Measurements from ENCODE around the gene ST8SIA2. TPM values are rescaled to one million over a fixed set of nuclear protein-coding genes. Genes with fewer than 3 reads are reported as not detected.
A peak's percentile ranks its signal among the peaks of the same experiment; 100 is the strongest.

ST8SIA2 gene, protein sequence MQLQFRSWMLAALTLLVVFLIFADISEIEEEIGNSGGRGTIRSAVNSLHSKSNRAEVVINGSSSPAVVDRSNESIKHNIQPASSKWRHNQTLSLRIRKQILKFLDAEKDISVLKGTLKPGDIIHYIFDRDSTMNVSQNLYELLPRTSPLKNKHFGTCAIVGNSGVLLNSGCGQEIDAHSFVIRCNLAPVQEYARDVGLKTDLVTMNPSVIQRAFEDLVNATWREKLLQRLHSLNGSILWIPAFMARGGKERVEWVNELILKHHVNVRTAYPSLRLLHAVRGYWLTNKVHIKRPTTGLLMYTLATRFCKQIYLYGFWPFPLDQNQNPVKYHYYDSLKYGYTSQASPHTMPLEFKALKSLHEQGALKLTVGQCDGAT
- 0.27 TPM for total RNA-seq

GRCh38 chr15:92393071-92393979 lies at the start of gene ST8SIA2:
ST8SIA2 (plus strand) TSS chr15:92393881; CDS start chr15:92394065, 184 bp downstream.
- no peak for DNase-seq (ENCODE audit: low read depth in 2 of 3, low spot score in 2 of 3)

GRCh38 chr15:92343924-92344643 lies 49.6 kb upstream of the ST8SIA2 start:
- no peak for DNase-seq (ENCODE audit: low read depth in 2 of 3, low spot score in 2 of 3)

DNA sequence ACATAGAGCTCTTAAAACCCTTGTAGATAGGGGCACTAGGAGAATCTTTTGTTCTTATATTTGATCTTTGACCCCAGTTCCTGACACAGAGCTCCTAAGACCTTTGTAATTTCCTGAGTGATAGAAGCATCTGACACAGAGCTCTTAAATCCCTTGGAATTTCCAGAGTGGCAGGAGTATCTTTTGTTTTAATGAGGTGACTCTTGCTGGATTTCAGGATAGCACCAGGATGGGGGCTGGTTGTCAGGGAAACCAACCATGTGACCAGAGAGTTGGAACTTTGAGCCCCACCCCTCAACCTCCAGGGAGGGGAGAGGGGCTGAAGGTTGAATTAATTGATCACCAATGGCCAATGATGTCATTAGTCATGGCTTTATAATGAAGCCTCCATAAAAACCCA lies 47.6 kb upstream of the ST8SIA2 start:
- no peak for DNase-seq (ENCODE audit: low read depth in 2 of 3, low spot score in 2 of 3)

DNA sequence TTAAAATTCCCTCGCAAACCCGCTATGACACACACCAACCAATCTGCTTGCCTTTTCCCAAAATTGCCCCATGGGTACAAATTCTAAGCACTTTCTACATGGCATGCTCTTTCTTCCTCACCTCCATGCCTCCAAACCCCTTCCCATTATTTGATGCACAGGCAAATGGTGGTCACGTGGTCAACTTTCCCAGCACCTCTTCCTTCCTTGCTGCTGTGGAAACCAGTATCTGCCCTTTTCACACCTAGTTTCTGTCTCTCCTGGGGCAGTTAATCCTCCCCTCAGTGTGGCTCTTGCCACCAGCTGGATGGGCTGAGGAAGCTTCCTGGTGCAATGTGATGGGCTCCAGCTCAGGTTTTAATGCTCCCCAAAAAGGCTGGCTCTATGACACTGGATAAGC lies 38.4 kb upstream of the ST8SIA2 start:
- no peak for DNase-seq (ENCODE audit: low read depth in 2 of 3, low spot score in 2 of 3)

- no peak for DNase-seq (ENCODE audit: low read depth in 2 of 3, low spot score in 2 of 3)
These were observed 32.2 kb upstream of the ST8SIA2 start for GRCh38 chr15:92361321-92362000.

- DNase-seq (ENCODE audit: low read depth in 2 of 3, low spot score in 2 of 3), result no peak
These were observed 31.7 kb upstream of the ST8SIA2 start for GRCh38 chr15:92362001-92362350.

- no peak for DNase-seq (ENCODE audit: low read depth in 2 of 3, low spot score in 2 of 3)
These were observed 28.6 kb upstream of the ST8SIA2 start for GRCh38 chr15:92365084-92365483.

DNA sequence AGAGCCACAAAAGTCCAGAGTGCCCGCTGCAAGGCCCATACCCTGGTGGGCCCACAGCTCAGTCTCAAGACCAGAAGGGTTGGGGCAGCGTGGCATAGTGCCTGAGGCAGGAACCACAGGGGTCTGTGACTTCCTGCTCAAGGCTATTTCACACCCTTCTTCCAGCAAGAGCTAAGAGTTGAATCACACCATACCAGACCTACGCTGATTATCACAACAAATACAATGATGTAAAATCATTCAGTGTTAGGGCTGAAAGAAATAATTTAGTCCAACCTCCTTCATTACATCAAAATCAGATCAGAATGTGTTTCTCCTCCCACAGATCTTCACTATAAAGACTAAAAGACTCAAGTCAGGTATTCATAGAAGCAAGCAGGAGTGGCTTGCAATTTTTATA lies 27.8 kb upstream of the ST8SIA2 start:
- no peak for DNase-seq (ENCODE audit: low read depth in 2 of 3, low spot score in 2 of 3)

- DNase-seq (ENCODE audit: low read depth in 2 of 3, low spot score in 2 of 3), result no peak
These were observed 27.3 kb upstream of the ST8SIA2 start for GRCh38 chr15:92366381-92366780.

- DNase-seq (ENCODE audit: low read depth in 2 of 3, low spot score in 2 of 3), result no peak
These were observed 18.6 kb upstream of the ST8SIA2 start for GRCh38 chr15:92375057-92375456.

DNA sequence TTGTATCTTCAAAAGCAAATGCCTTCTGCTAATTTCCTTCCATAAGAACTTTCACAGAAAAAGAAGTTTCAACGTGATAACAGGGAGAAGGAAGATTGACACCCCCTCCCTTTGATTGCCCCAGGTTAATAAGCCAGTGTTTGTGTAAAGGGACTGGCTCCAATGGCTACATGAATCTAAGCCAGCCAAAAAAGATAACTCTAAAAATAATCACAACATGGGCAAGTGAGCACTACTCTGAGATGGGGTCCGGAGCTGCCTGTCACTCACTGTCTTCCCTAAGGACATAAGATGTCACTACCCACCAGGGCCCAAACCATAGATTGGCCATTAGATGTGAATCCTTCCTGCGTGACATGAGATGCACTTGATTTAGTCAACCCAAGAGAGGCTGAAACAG lies 17.6 kb upstream of the ST8SIA2 start:
- no peak for DNase-seq (ENCODE audit: low read depth in 2 of 3, low spot score in 2 of 3)

- DNase-seq (ENCODE audit: low read depth in 2 of 3, low spot score in 2 of 3), result no peak
These were observed 16.4 kb upstream of the ST8SIA2 start for GRCh38 chr15:92377083-92377789.

- DNase-seq (ENCODE audit: low read depth in 2 of 3, low spot score in 2 of 3), result peak in 1 of 3 donors; percentile 13
These were observed 10.0 kb upstream of the ST8SIA2 start for GRCh38 chr15:92383519-92384324.

- no peak for DNase-seq (ENCODE audit: low read depth in 2 of 3, low spot score in 2 of 3)
These were observed 9.3 kb upstream of the ST8SIA2 start for GRCh38 chr15:92384381-92384780.

- DNase-seq (ENCODE audit: low read depth in 2 of 3, low spot score in 2 of 3), result no peak
These were observed 8.6 kb upstream of the ST8SIA2 start for GRCh38 chr15:92385096-92385495.

DNA sequence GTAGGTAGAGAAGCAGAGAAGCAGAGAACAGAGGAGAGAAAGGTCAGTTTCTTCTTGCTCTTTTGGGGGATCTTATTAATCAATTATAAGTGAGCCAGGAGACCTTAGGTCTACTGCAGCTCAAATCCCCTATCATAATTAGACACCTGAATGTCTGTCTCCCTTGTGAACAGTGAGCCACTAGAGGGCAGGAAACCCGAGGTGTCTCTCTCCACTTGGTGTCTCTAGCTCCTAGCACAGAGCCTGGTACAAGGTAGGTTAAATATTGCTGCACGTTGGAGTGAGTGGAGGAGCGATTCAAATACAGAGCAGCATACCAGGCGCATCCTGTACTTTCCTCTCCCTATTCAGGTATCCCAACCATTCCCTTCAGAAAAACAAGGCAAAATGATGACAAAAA lies 2.0 kb upstream of the ST8SIA2 start:
- peak in 2 of 3 donors; percentile 25 to 60 for DNase-seq (ENCODE audit: low read depth in 2 of 3, low spot score in 2 of 3)

DNA sequence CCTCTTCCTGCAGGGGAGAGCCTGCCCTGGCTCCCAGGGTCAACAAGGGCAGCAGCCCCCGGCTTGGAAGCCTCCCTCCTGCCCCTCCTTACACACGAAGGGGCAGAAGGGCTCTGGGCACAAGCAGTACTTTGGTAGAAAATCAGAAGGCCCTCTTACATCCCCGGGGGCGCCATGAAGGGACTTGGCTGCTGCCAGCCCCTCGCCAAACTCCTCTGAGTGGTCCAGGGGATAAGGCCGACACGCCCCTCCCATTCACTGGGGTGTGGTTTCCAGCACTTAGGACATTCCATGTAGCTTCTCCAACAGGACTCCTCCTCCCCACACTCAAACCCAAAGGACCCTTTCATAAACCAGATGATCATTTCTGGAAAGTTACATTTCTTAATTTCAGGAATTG lies 1.2 kb upstream of the ST8SIA2 start:
- no peak for DNase-seq (ENCODE audit: low read depth in 2 of 3, low spot score in 2 of 3)

DNA sequence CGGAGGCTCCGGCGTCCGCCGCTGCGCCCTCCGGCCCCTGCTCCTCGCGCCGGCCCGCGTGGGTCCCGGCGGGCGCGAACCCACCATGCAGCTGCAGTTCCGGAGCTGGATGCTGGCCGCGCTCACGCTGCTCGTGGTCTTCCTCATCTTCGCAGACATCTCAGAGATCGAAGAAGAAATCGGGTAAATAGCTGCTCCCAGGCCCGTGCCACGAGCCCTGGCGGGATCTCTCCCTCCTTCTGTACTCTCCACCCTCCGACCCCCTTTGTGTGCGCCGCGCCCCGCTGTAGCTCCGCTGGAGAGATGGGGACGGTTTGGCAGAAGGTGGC lies 263 bp downstream of the ST8SIA2 start:
- peak in 1 of 3 donors; percentile 8 for DNase-seq (ENCODE audit: low read depth in 2 of 3, low spot score in 2 of 3)
